VCaP (cell line): Measurements from ENCODE around the gene HACD1.

Source experiments
- H3K27ac ChIP-seq: fragments of 450-650 bp; 2 replicates; pipeline ENCODE4 v1.5.1; 2017
- TF ChIP-seq, protein P1 (sequence below): fragments of 450-650 bp; conservative IDR thresholded peaks from 2 replicates; pipeline ENCODE4 v1.5.1; 2017; ENCODE audit warnings: mild to moderate bottlenecking, moderate library complexity

HACD1 gene

DNA sequence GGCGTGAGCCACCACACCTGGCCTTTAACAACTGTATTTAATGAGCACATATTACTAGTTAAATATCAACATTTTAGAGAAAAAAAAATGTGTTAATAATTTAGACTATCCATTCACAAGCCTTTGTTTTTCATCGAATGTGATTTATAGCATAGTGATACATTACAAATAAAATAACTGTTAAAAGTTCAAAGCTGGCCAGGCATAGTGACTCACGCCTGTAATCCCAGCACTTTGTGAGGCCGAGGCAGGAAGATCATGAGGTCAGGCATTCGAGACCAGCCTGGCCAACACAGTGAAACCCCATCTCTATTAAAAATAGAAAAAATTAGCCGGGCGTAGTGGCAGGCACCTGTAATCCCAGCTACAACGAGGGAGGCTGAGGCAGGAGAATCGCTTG is 72.7 kb downstream of the HACD1 start:
- no peak overlapping the region for H3K27ac ChIP-seq
- TF ChIP-seq, protein P1, sequence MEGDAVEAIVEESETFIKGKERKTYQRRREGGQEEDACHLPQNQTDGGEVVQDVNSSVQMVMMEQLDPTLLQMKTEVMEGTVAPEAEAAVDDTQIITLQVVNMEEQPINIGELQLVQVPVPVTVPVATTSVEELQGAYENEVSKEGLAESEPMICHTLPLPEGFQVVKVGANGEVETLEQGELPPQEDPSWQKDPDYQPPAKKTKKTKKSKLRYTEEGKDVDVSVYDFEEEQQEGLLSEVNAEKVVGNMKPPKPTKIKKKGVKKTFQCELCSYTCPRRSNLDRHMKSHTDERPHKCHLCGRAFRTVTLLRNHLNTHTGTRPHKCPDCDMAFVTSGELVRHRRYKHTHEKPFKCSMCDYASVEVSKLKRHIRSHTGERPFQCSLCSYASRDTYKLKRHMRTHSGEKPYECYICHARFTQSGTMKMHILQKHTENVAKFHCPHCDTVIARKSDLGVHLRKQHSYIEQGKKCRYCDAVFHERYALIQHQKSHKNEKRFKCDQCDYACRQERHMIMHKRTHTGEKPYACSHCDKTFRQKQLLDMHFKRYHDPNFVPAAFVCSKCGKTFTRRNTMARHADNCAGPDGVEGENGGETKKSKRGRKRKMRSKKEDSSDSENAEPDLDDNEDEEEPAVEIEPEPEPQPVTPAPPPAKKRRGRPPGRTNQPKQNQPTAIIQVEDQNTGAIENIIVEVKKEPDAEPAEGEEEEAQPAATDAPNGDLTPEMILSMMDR = no peak
